Left lung (tissue), 10 donors: ENCODE measurements around the gene CEACAM16. TPM values are rescaled to one million over a fixed set of nuclear protein-coding genes. Genes with fewer than 3 reads are reported as not detected.

Experiments
- ATAC-seq: fragments of 200-7000 bp; cut with Tn5 transposase; one replicate; pipeline ENCODE4 v1.9.1; 2020; ENCODE audit warnings: moderate library complexity
- DNase-seq, 4 donors: peaks; one replicate each; pipeline ENCODE4 v3.0.0-alpha.2; 2013 to 2020
- H3K27ac ChIP-seq, 2 donors: fragments of 200-600 bp; sonication (generic) in 1 of 2; one replicate each; pipeline versions ENCODE4 v1.5.0 to v1.8.0; 2020 to 2021
- H3K27me3 ChIP-seq, 2 donors: fragments of 200-600 bp; sonication (generic) in 1 of 2; one replicate each; pipeline versions ENCODE4 v1.5.0 to v1.8.0; 2020 to 2021
- H3K36me3 ChIP-seq, 2 donors: fragments of 200-600 bp; sonication (generic) in 1 of 2; one replicate each; pipeline versions ENCODE4 v1.5.0 to v1.8.0; 2020 to 2021
- H3K4me1 ChIP-seq, 2 donors: fragments of 200-600 bp; one replicate each; pipeline ENCODE4 v1.8.0; 2021
- H3K4me3 ChIP-seq, 2 donors: fragments of 200-600 bp; sonication (generic) in 1 of 2; one replicate each; pipeline versions ENCODE4 v1.5.0 to v1.8.0; 2020 to 2021; ENCODE audit warnings: mild to moderate bottlenecking in 1 of 2
- H3K9me3 ChIP-seq, 2 donors: fragments of 200-600 bp; sonication (generic) in 1 of 2; one replicate each; pipeline versions ENCODE4 v1.5.0 to v1.8.0; 2020 to 2021
- intact Hi-C, 2 donors: fragments of 100-400 bp; cut with DNase I; formaldehyde crosslinking; loops; one replicate each; pipeline versions ENCODE4 v1.11.2 to v1.14.2; 2022
- polyA plus RNA-seq, 6 donors: library from polyadenylated mRNA; unstranded; fragments of 120-200 nt; gene quantifications; one replicate each; pipeline ENCODE4 v1.2.1, GENCODE V29; 2013; ENCODE audit not compliant: insufficient read length in 6 of 6
- total RNA-seq, 2 donors: library from RNA; stranded (reverse); fragmentation: NEBNext Ultra II Directional; extraction: Animal tissue kit (Norgen Biotek cat#: 25700); gene quantifications; one replicate each; pipeline ENCODE4 v1.2.1, GENCODE V29; 2021
- TF ChIP-seq, protein P1 (sequence below), 2 donors: fragments of 200-600 bp; sonication (generic) in 1 of 2; IDR thresholded peaks; one replicate each; pipeline versions ENCODE4 v1.5.0 to v1.8.0; 2021; ENCODE audit warnings: antibody characterized with exemption in 2 of 2
- donor health status: DM: no; HTN: yes; CAD: no.
- donor health status: DM: no; HTN: no; CAD: no.

Gene CEACAM16
- total and polyA plus RNA-seq, 8 donors: 0.20 TPM; not detected in 7

- Histone ChIP-seq H3K9me3 (peaks cover 0 to 8% of the 10 kb centered on the region in 2 donors), H3K36me3 (no peaks in the 10 kb centered on the region), H3K4me3 (no peak overlapping the region), H3K27me3 (no peaks in the 10 kb centered on the region), H3K27ac (no peak overlapping the region), H3K4me1 (no peaks in the 10 kb centered on the region)
- TF ChIP-seq, protein P1, sequence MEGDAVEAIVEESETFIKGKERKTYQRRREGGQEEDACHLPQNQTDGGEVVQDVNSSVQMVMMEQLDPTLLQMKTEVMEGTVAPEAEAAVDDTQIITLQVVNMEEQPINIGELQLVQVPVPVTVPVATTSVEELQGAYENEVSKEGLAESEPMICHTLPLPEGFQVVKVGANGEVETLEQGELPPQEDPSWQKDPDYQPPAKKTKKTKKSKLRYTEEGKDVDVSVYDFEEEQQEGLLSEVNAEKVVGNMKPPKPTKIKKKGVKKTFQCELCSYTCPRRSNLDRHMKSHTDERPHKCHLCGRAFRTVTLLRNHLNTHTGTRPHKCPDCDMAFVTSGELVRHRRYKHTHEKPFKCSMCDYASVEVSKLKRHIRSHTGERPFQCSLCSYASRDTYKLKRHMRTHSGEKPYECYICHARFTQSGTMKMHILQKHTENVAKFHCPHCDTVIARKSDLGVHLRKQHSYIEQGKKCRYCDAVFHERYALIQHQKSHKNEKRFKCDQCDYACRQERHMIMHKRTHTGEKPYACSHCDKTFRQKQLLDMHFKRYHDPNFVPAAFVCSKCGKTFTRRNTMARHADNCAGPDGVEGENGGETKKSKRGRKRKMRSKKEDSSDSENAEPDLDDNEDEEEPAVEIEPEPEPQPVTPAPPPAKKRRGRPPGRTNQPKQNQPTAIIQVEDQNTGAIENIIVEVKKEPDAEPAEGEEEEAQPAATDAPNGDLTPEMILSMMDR (IDR thresholded peaks at IDR 0.05): no peak
- DNase-seq: no peak
- ATAC-seq: no peak
- intact Hi-C loops: no loop called here
Measured at GRCh38 chr19:44710483-44710882, 11.5 kb downstream of the CEACAM16 start.

GRCh38 chr19:44712864-44713515 is 14.0 kb downstream of the CEACAM16 start:
- Histone ChIP-seq H3K4me3 (no peak overlapping the region), H3K27ac (no peak overlapping the region), H3K27me3 (no peaks in the 10 kb centered on the region), H3K4me1 (peaks cover 0 to 10% of the 10 kb centered on the region in 2 donors), H3K36me3 (no peaks in the 10 kb centered on the region), H3K9me3 (peaks cover 0 to 10% of the 10 kb centered on the region in 2 donors)
- TF ChIP-seq, protein P1 (IDR thresholded peaks at IDR 0.05): no peak
- ATAC-seq: peak; percentile 45
- intact Hi-C loops: no loop called here
- no peak for DNase-seq

DNA sequence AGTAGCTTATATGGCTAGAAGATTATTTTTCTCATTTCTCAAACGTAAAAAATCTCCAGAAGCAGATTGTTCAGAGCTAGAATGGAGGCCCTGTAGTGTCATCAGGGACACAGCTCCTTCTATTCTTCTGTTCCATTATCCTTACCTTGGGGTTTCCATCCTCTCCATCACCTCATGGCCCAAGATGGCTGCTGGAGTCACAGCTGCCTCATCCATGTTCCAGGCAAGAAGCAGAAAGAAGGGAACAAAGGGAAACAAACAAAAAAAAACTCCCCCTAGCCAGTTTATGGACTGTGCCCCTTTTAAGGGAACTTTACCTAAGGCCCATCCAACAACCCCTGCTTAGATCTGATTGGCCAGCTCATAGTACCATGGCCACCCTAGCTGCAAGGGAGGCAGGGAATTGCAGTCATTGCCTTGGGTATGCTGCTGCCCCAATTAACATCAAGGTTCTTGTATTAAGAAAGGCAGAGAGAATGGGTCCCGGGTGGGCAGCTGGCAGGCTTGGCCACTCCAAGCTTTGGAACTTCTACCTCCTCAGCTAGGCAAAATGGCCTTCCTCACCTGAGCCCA is 15.7 kb downstream of the CEACAM16 start:
- intact Hi-C loops: no loop called here

GRCh38 chr19:44717603-44718002 is 18.7 kb downstream of the CEACAM16 start:
- Histone ChIP-seq H3K4me1 (peaks cover 28 to 48% of the 10 kb centered on the region in 2 donors), H3K9me3 (peaks cover 0 to 10% of the 10 kb centered on the region in 2 donors), H3K27me3 (no peaks in the 10 kb centered on the region), H3K36me3 (no peaks in the 10 kb centered on the region), H3K27ac (peak overlapping the region; percentile 74 to 77), H3K4me3 (no peak overlapping the region)
- TF ChIP-seq, protein P1 (IDR thresholded peaks at IDR 0.05): no peak
- DNase-seq (no peak), ATAC-seq (no peak)
- intact Hi-C loops: no loop called here

More for the DNA sequence above, 15.7 kb downstream of the CEACAM16 start:
- Histone ChIP-seq H3K27ac (no peak overlapping the region), H3K4me1 (peaks cover 14 to 26% of the 10 kb centered on the region in 2 donors), H3K4me3 (no peak overlapping the region), H3K36me3 (no peaks in the 10 kb centered on the region), H3K9me3 (peaks cover 0 to 10% of the 10 kb centered on the region in 2 donors), H3K27me3 (no peaks in the 10 kb centered on the region)
- ATAC-seq (no peak), DNase-seq (no peak)
- TF ChIP-seq, protein P1 (IDR thresholded peaks at IDR 0.05): no peak

DNA sequence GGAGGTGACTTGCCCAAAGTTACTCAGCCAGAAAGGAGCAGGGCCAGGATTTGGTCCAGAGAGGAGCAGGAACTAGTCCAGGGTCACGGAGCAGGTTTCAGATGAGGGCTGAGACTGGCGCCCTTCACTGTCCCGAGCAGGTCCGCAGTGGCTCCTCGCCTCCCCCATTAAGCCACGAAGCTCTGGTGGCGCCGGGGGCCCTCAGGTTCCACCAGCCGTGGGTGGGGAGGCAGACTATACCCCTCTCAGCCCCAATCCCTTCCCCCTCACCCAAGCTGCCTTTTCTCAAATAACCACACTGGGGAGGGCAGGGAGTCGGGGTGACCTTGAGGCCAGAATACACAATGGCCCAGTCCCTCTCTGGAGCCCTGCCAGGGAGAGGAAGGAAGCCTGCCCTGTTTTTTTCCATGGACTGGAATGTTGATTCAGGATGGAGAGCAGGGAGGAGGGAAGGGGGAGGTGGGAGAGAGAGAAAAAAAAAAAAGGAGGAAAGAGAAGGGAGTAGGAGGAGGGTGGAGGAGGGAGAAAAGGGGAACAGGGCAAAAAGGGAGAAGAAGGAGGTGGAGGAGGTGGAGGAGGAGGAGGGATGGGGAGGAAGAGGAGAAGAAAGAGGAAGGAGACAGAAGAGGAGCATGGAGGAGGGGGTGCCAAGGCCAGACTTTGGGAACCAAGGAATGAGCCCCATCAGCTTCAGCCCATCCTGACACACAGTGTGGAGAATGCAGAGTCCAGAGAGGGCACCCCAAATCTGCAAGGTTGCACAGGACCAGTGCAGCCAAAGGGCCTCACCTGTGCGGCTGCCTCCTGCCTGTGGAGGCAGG is 19.7 kb downstream of the CEACAM16 start:
- peaks cover 0 to 10% of the 10 kb centered on the region in 2 donors for H3K9me3 ChIP-seq
- H3K27ac ChIP-seq: peak overlapping the region; percentile 74 to 77
- intact Hi-C loops: no loop called here
- H3K36me3 ChIP-seq: no peaks in the 10 kb centered on the region
- H3K4me3 ChIP-seq: peak overlapping the region; percentile 3 to 14
- DNase-seq (peak in 3 of 4 donors; percentile 46 to 69 (median 66)), ATAC-seq (peak; percentile 63)
- H3K4me1 ChIP-seq: peaks cover 28 to 58% of the 10 kb centered on the region in 2 donors
- no peaks in the 10 kb centered on the region for H3K27me3 ChIP-seq
- TF ChIP-seq, protein P1 (IDR thresholded peaks at IDR 0.05): no peak
